NCI-H1694 treated with DMSO at 0.1 percent for 48 hours (cell line): Measurements from ENCODE around the gene INPP4B.
"Not testable (repeated sequence)": the region's sequence is repeated elsewhere in the genome, so short reads cannot be mapped to it uniquely, and the experiment has no call there.

ENCODE experiments used
- DNase-seq: peaks from one replicate; lab custom pipeline; 2025; lab: John Stamatoyannopoulos, UW

Gene INPP4B

DNA sequence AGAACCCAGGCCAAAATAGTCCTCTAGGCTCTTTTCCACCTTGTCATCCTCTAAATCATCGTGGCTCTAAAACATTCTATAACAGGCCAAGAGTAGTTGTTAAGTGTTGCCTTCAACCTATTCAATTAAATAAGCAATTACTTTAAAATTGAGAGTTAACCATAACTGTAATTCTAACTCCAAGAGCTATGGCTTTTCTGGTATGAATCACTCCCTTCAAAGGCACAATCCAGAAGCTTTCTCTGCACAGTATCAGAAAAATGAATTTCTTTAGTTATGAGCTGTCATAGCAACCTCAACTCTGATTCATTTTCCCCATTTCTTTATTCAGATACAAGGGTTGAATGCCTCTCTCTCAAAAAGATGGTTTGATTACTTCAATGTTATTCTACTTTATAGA is 21.7 kb downstream of the INPP4B start:
- DNase-seq = no peak

DNA sequence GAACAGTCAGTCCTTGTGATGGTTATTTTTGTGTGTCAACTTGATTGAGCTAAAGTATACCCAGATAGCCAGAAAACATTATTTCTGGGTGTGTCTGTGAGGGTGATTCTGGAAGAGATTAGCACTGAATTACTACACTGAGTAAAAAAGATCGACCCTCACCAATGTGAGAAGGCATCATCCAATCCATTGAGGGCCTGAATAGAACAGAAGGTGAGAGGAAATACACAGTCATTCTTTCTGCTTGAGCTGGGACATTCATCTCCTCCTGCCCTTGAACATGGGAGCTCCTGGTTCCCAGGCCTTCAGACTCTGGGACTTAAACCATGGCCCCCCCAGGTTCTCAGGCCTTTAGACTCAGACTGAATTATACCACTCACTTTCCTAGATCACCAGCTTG is 22.3 kb downstream of the INPP4B start:
- no peak for DNase-seq

DNA sequence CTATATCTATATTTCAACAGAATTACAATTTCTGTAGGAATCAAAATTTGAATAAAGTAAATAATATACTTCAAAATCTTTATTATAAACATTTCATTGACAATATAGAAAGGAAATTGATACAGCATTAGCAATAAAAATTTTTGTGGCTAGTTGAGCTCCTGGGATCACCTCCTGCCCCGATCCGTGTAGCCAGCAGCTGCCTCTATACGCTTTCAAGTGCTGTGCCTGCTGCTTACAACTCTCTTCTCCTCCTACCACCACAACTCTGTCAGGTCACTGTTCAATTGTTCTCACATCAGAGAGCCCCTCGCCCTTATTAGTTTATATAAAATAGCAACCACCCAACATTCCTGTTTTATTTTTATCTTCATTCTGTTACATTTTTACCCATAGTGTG is 27.6 kb downstream of the INPP4B start:
- no peak for DNase-seq

DNA sequence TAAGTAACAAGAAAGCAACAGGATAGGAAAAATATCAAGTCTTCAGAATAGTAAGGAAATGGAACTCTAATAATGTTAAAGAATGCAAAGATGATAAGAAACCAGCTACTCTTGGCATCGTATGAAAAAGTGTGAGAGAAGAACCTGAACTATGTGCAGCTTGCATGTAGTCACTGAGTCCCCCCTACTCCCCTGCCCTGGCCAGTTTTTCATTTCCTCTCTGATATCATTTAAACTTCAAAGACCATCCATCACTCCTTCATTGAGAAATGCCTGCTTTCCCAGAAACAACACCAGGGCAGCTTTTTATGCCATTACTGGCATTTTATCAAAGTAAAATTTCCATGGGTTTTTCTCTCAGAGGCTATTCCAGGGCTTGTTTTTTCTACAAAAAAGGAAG is 28.1 kb downstream of the INPP4B start:
- DNase-seq = no peak

DNA sequence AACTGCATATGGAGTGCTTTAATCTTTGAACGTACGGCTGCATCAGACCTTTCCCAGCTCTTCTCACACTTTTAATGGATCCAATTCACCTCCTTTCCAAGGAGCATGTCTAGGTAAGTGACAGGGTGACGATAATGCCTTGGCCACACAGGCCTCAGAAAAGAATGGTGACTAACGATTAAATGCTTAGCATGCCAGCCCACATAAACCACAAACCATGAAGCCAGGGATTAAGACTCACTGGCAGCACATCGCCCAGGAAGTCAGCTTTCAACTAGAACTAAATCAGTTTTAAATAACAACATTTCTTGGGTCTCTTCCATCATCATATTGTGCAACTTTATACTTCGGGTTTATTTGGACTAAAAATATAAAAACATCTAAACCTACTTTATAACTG is 28.7 kb downstream of the INPP4B start:
- no peak for DNase-seq

DNA sequence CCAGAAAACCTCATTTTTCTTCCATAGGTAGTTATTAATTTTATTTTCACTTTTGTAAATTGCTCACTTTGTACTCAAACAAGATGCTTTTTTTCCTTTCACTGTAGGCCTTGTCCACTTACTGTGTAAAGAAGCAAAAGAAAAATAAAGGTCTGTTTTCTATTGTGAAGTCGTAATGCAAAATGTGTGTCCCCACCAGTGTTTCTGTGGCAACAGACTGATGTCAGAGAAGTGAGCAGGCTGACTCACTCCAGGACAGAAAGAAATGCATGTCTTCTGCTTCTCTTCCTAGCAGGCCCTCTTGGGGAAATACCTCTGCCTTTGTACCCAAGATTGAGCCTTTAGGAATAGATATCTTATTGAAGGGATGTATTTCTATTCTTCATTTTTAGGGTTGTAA is 30.3 kb downstream of the INPP4B start:
- no peak for DNase-seq

DNA sequence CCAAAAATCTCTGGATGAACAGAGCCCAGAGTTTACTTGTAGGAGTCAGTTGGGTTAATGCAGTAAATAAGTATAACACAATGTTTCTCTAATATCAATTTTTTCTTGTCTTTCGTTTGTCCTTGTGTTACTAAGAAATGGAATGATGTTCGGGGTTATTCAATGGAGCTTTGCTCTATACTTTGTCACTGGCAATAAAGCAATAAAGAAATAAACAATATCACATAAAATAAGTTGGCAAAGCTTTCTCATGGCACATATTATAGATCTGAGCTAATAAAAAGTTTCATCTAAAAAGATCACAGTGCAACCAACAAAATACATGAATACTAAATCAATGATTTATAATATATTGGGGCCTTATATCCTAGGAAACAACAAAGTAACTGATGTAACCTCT is 32.7 kb downstream of the INPP4B start:
- DNase-seq = no peak

DNA sequence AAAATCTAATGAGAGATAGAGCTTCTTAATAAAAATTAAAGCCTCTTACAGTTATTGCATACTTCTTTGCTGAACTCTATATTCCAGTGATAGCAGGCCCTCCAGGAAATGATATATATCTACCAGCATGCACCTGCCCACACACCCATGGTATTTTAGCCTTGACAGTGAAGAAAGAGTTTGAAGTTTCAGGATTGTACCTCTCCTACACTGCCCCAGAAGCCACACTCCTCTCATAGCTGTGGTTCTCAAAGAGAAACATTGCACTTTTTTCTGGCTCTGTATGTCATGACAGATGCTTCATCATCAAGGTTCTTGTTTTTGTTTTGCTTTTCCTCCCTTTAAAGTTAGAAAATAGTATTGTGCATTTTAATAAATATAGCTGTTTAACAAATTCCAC is 34.0 kb downstream of the INPP4B start:
- no peak for DNase-seq

DNA sequence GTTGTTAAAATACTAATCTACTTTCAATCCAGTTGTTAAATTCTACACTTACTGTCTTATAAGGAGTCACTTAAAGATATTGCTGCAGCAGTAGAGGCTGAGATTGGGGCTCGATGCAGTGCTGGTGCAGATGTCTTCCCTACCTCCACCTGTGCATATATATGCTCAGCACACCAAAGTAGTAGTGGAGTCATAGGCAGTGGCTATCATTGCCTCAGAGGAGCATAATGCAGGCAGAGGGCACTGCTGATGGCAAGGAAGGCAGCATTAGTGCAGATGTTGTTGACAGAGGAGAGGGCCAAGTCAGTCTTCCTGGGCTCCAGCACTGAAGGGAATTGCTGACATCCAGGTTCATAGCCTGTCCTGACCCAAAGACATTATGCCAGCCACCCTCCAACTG is 35.1 kb downstream of the INPP4B start:
- DNase-seq = no peak

DNA sequence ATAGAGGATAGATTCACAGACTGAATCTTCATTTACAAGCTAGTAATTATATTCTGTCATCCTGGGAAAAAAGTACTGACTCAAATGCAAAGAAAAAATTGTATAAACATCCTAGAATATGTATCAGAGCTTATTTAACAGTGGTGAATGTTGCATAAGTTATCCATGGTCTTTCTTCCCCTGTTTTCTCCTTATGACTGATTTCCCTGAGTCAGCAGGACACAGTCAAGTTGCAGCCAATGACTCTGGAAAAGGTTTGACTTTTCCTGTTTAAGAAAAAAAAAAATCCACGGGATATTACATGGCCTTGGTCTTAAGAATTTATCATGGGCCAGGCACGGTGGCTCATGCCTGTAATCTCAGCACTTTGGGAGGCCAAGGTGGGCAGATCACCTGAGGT is 36.5 kb downstream of the INPP4B start:
- no peak for DNase-seq

DNA sequence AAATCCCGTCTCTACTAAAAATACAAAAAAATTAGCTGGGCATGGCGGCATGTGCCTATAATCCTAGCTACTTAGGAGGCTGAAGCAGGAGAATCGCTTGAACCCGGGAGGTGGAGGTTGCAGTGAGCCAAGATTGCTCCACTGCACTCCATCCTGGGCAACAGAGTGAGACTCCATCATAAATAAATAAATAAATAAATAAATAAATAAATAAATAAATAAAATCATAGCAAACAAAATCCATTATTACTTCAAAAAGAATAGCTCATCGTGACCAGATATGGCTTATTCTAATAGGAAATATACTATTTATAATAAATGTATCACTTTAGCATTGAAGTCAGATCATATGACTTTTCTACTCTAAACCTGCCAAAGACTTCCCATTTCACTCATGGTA is 42.2 kb downstream of the INPP4B start:
- DNase-seq = not testable (repeated sequence)

DNA sequence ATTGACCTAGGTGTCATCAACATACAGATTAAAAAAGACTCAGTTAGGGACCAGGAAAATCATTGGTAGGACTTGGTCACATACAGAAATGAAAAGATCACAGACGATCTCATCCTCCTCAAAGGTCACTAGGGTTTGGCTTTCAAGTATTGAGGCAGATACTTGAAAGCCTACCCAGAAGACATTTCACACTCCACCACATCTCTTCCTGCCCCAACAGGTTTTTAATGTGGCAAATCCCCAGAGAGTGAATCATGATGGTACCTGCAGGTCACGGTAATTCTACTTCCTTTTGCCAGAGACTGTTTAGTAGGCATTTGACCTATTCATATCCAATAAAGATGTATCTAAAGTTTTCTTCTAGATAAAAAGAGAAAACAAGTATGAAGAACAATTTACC is 44.1 kb downstream of the INPP4B start:
- no peak for DNase-seq

DNA sequence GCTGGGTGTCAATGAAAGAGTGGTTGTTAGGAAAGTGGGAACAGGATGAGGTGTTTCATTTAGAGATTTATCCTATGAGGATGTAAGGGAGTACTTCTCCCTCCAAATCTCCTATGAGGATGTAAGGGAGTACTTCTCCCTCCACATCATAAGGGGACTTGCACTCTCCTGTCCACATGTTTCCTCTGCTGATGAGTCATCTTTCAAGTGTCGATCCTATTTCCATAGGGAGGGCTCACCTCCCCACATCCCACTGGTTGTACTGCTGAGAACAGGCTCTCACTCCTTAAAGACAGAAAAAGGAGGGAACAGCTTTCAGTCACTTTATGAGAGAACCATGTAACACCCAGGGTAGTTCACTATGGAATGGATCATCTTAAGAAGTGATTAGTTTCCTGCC is 65.0 kb downstream of the INPP4B start:
- no peak for DNase-seq

DNA sequence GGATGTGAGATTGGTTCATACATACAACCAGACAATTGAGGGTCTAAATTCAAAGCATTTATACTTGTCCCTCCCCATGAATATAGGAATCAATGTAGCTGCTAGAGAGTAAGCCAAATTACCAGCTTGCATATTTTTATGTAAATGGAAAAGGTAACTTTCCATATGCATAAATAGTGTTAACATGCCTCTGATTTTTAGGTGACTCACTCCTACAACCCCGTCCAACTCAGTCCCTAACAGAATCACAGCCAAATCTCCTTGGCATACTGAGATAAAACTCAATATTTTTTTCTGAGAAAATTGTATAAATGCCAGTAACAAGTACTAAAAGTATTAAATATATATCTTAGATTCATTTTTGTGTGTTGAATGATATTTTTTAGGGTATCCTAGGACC is 67.2 kb downstream of the INPP4B start:
- no peak for DNase-seq

DNA sequence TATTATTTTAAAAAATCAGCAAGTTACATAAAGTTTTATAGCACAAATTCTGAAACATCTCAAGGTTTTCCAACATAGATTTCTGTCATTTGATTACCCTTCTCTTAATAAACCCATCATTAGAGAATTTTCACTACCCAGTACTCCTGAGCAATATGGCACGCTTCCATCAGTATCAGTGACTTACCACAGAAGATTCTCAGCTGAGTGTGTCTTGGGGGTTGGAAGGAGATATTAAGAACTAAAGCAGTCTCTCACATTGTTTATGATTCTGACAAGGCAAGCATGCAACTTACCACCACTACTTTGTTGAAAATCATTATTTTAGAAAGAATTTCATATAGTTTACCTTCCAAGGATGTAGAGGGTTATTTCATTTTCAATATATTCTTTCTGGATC is 67.7 kb downstream of the INPP4B start:
- DNase-seq = no peak

DNA sequence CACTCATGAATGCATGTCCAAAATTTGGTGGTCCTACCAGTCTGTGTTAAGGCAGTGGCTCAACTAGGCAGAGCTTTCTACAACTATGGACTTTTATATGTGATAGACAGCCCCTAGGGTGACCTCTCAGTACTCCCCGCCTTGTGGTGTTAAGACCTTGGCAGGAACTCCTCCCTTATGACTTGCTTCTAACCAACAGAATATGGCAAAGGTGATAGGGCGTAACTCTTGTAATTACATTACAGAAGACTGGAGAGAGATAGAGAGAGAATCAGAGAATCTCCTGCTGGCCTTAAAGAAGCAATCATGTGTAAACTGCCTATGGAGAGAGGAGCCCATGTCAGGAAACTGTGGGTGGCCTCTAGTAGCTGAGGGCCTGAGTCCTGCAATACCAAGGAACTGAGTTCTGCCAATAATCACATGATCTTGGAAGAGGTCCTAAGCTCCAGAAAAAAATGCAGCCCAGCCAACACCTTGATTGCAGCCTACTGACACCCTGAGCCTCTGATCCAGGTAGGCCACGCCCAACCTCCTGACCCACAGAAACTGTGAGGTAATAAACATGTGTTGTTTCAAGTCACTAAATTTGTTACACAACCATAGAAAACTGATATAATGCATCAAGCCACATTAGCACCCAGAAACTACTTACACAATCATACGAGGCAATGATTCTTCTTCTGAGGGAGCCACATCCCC is 68.9 kb downstream of the INPP4B start:
- DNase-seq = no peak

DNA sequence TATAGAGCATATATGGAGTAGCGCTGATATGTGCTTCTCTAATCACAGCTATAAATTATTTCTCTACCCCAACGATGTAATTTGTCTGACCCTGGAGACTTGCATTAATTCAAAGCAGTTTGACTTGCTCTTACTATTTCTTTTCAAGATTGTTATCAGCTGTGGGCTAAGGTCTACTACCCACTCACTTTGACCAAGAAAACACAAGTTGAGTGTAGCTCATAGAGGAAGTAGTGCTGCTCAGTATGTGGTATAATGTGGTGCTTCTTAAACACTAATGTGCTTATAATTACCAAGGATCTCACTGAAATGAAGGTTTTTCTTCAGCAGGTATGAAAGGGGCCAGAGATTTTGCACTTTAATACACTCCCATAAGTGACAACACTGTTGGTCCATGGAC is 70.1 kb downstream of the INPP4B start:
- DNase-seq = no peak

DNA sequence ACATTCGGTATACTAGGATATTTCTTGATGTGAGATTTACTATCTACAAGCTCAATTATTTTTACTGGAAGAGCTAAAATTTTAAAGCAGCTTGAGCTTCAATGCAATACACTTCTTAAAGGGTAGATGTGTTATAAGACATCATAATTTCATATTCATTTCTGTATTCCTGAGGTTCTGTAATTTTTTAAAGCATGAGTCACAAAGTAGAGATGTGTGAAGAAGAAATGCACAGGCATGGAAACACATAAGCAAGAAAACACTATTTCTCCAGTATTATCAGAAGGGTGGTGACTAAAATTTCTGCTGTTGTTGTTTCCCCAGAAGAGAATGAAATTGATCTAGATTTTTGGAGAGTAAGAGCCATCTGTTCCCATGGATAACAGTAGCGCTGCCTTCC is 72.6 kb downstream of the INPP4B start:
- no peak for DNase-seq

DNA sequence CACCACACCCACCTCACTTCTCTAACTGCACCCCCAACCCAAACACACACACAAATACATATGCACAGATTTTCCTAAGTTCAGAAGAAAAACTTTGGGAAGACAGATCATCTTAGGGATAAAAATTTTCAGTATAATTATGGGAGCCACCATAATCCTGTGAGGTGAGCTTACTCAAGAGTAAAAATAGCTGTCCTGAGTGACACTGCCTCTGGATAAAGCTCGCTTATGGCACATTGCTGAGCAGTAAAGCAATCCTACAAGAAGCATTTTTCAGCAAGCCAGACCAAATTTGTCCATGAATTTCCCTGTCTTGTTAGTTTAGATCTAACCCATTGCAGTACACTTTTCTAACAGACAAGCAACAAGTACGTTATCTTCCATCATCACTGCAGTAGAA is 83.8 kb downstream of the INPP4B start:
- no peak for DNase-seq

DNA sequence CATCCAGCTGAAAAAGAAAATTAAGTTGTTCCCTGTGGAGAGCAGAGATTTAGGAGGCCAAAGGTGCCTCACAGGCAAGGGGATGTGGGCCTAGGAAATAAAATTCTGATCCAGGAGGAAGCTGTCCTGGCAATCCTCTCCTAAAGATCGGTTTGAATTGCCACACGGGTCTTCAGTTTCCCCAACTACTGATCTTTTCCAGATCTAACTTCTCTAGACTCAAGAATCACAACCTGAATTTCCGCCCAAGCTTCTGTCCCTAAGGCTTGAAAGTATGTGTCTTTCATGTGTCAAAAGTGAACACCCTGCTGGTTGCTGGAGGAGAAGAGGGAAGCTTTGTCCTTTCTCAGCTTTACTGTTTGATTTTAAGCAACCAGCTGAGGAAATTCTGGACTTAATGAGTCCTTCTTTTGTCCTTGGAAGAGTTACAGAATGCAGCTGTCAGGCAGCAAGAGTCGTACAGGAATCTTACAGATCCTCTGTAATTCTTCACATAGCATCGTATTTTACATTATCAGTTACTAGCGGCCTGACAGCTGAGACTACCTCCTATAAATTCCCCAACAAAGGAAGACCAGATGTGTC is 93.8 kb downstream of the INPP4B start:
- DNase-seq = no peak

DNA sequence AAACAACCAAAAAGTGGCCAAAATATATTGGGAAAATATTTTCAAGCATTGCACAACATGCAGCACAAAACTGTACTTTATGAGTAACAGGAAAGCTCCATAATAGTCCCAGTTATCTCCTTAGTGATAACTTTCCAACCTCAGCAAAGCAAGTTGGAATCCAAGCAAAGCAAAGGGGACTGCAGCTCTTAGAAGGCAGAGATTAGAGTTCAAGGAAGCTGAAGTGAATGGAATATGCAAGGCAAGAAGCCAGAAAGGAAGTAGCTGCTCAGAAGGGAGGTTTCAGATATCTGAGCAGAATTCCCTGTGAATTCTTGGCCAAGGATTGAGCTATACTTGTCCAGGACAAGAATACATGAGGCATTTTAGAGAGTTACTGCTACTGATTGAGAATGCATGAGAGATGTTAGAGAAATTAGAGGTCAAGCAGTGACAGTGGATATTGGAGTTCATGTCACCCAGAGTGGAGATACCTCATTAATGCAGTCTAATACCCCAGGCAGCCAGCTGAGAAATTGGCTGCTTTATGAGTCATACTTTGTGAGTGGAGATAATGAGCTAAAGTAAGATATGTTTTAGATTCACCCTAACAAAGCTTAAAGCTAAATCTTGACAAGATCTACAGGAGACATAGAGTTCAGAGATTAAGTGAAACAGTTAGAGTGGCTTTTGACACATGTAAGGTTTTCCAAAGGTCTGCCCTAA is 102.8 kb downstream of the INPP4B start:
- DNase-seq = no peak

DNA sequence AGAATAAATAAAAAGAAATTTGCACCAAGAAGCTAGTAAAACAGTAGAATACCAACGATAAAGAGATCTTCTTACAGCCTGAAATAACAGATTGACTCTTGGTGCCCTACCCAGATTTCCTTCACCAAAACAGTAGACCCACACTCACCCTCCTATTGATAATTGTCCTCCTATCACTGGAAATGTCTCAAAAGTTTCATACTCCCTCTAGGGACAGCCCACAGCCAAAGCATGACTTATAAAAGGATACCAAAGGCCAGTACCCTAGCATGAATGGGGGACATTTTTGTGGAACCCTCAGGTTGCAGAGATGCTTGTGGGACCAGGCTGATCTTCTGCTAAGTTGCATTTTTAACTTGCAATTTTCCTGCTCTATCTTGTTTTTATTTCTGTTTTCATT is 104.1 kb downstream of the INPP4B start:
- DNase-seq = no peak

DNA sequence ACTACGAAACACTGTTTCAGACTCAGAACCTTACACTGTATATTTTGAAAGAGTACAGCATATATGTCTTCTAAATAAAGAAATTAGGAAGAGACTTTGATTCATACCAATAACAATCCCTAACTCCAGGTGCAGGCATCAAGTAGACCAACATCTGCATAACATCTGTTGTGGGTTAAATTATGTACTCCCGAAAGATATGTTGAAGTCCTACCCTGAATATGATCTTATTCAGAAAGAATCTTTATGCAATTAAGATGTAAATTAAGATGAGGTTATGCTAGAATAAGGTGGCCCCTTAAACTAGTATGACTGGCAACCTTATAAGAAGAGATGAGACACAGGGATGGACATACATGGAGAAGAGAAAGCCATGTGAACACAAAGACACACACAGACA is 117.9 kb downstream of the INPP4B start:
- DNase-seq = no peak

DNA sequence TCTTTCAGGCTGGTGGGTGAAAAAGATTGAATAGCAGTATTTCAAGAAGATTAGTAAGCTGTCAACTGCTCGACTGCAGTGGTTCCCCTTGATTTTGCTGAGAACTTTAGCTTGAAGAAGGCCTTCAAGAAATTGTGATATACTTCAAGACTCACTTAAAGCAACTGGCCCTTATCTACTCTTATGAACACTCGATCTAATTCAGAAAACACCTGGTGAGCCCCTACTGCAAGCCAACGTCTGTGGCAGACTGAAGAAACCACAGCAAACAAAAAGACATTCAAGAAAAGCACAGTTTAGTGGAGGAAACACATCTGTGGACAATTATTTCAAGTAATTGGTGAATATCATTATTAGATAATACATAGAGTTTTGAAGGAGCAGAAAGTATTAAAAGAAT is 119.0 kb downstream of the INPP4B start:
- DNase-seq = no peak
